ENCODE results near the gene CFAP157.

CFAP157 gene

GRCh38 chr9:127664324-127664677 lies 42.5 kb upstream of the CFAP157 start:
- no CpG with 5 or more reads among the region's 7 CpGs for WGBS, 2 donors (ENCODE audit: extremely low coverage in 2 of 2, insufficient read length in 2 of 2, insufficient replicate concordance in 1 of 2)
- no peak overlapping the region for H2AFZ ChIP-seq (ENCODE audit: low read length)
- H3K27ac ChIP-seq (replicated peaks; ENCODE audit: low read length): no peak overlapping the region
- H3K27me3 ChIP-seq (ENCODE audit: control insufficient read depth in 3 of 3, insufficient read depth in 3 of 3, low read depth in 1 of 3, low read length in 3 of 3): no peaks in the 10 kb centered on the region
- H3K9ac ChIP-seq (ENCODE audit: low read depth, low read length, poor library complexity): no peak overlapping the region
- H3K4ac ChIP-seq (ENCODE audit: low read length): no peak overlapping the region
- H2AK5ac ChIP-seq (ENCODE audit: low read depth, low read length): no peak overlapping the region
- no peak overlapping the region for H2BK120ac ChIP-seq (ENCODE audit: low read depth, low read length)
- H4K8ac ChIP-seq (ENCODE audit: low read depth, low read length): no peak overlapping the region
- H3K18ac ChIP-seq (ENCODE audit: low read length): no peak overlapping the region
- no peak overlapping the region for H4K91ac ChIP-seq (ENCODE audit: low read depth, low read length, poor library complexity)
- H2BK5ac ChIP-seq (ENCODE audit: low read length): no peak overlapping the region
- H2BK15ac ChIP-seq (ENCODE audit: low read length): no peak overlapping the region
- H3K14ac ChIP-seq (ENCODE audit: low read length): no peak overlapping the region
- H3K4me2 ChIP-seq (ENCODE audit: insufficient read depth, low read length, poor library complexity, severe bottlenecking): no peak overlapping the region
- no peaks in the 10 kb centered on the region for H3K9me3 ChIP-seq (replicated peaks in 1 of 2; ENCODE audit: control insufficient read depth in 2 of 2, insufficient read depth in 1 of 2, low read depth in 1 of 2, low read length in 2 of 2)
- no peaks in the 10 kb centered on the region for H3K79me1 ChIP-seq (ENCODE audit: low read depth, low read length)
- H2BK12ac ChIP-seq (ENCODE audit: low read length): no peak overlapping the region
- peak overlapping the region in 1 of 2 donors; percentile 9 for H3K4me3 ChIP-seq (ENCODE audit: low read length in 2 of 2)
- peaks cover 10 to 60% of the 10 kb centered on the region in 2 donors for H3K36me3 ChIP-seq (replicated peaks in 1 of 2; ENCODE audit: control insufficient read depth in 2 of 2, insufficient read depth in 2 of 2, low read length in 2 of 2)
- peak overlapping the region; percentile 5 for H3K23ac ChIP-seq (ENCODE audit: low read depth, low read length, poor library complexity)
- H3K4me1 ChIP-seq (ENCODE audit: control insufficient read depth in 2 of 2, insufficient read depth in 1 of 2, low read depth in 1 of 2, low read length in 2 of 2): peaks cover 0 to 6% of the 10 kb centered on the region in 2 donors
- DNase-seq (ENCODE audit: low spot score): no peak

DNA sequence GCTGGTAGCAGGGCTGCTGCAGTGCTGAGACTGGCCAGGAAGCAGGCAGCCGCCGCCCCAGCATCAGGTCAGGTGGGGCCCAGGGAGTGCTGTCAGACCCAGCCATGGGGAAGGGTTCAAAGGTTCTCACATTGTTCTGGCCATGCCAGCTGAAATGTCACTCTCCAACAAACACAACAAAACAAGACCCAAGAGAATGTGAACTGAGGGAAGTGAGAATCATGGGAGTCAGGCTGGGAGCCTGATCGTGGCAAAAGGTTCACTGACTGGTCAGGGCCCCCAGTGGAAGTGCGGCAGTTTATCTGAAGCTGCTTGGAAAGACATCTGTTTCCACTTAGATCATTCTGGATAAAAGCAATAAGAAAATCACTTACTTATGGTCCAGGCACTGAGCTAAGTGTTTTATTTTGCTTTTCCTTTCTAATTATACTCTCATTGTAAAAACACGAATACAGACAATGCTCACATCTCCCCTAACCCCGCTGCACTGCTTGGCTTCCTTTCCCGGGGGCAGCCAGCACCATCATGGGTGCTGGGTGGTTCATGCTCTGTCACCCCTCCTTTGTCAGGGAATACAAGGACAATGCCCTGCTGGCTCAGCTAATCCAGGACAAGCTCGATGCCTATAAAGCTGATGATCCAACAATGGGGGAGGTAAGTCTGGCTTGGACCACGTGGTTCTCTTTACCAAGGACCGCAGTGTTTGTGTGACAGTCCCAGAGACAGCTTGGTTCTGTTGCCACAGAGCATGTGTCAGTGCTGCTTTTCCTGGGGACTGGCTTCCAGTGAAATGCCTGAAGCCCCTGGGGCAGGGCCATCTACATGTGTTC lies 41.9 kb upstream of the CFAP157 start:
- WGBS, 2 donors (ENCODE audit: extremely low coverage in 2 of 2, insufficient read length in 2 of 2, insufficient replicate concordance in 1 of 2): no CpG with 5 or more reads among the region's 10 CpGs
- Histone ChIP-seq H3K18ac (ENCODE audit: low read length) (no peak overlapping the region), H2AFZ (ENCODE audit: low read length) (no peak overlapping the region), H2BK5ac (ENCODE audit: low read length) (no peak overlapping the region), H3K23ac (ENCODE audit: low read depth, low read length, poor library complexity) (no peak overlapping the region), H3K14ac (ENCODE audit: low read length) (no peak overlapping the region), H3K9me3 (replicated peaks in 1 of 2; ENCODE audit: control insufficient read depth in 2 of 2, insufficient read depth in 1 of 2, low read depth in 1 of 2, low read length in 2 of 2) (no peaks in the 10 kb centered on the region), H3K36me3 (replicated peaks in 1 of 2; ENCODE audit: control insufficient read depth in 2 of 2, insufficient read depth in 2 of 2, low read length in 2 of 2) (peaks cover 9 to 60% of the 10 kb centered on the region in 2 donors), H2BK12ac (ENCODE audit: low read length) (no peak overlapping the region), H3K4ac (ENCODE audit: low read length) (no peak overlapping the region), H3K9ac (ENCODE audit: low read depth, low read length, poor library complexity) (peak overlapping the region; percentile 46), H4K91ac (ENCODE audit: low read depth, low read length, poor library complexity) (no peak overlapping the region), H3K4me1 (ENCODE audit: control insufficient read depth in 2 of 2, insufficient read depth in 1 of 2, low read depth in 1 of 2, low read length in 2 of 2) (peaks cover 0 to 6% of the 10 kb centered on the region in 2 donors), H3K27me3 (ENCODE audit: control insufficient read depth in 3 of 3, insufficient read depth in 3 of 3, low read depth in 1 of 3, low read length in 3 of 3) (no peaks in the 10 kb centered on the region), H2BK120ac (ENCODE audit: low read depth, low read length) (no peak overlapping the region), H3K27ac (replicated peaks; ENCODE audit: low read length) (no peak overlapping the region), H2AK5ac (ENCODE audit: low read depth, low read length) (no peak overlapping the region), H3K79me1 (ENCODE audit: low read depth, low read length) (no peaks in the 10 kb centered on the region), H3K4me3 (ENCODE audit: low read length in 2 of 2) (peak overlapping the region in 1 of 2 donors; percentile 35), H2BK15ac (ENCODE audit: low read length) (no peak overlapping the region), H3K4me2 (ENCODE audit: insufficient read depth, low read length, poor library complexity, severe bottlenecking) (no peak overlapping the region), H4K8ac (ENCODE audit: low read depth, low read length) (no peak overlapping the region)
- no peak for DNase-seq (ENCODE audit: low spot score)

DNA sequence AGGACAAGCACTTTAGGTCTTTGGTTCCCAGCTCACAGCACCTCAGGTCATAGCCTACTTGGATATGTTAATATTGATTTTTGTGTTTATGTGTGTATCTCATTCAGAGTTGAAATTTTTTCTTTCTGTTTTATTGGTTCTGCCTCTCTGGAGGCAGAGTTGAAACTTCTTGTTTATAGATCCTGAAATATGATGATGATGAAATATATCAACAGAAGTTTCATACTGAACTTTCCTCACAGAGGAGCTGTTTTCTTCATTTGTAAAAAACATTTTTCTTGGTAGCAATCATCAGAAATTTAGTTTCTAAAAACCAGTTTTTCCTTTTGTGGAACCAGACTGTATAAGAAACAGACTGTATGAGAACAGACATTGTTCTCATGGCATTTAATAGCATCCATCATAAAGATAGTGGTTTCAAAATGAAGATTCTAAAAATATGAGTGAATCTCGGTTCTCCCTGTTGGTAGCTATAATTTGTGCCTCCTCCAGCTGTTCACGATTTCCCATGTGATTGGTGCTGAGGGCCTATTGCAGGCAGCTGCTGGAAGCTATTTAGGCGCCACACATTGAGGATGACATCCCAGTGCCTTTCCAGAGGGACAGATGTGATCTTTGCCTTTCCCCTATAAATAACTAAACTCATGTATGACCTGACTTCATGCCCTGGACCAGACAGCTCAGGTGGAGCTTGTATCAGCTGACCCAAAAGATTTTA lies 39.5 kb upstream of the CFAP157 start:
- Histone ChIP-seq H2AFZ (ENCODE audit: low read length) (no peak overlapping the region), H3K27ac (replicated peaks; ENCODE audit: low read length) (no peak overlapping the region)

DNA sequence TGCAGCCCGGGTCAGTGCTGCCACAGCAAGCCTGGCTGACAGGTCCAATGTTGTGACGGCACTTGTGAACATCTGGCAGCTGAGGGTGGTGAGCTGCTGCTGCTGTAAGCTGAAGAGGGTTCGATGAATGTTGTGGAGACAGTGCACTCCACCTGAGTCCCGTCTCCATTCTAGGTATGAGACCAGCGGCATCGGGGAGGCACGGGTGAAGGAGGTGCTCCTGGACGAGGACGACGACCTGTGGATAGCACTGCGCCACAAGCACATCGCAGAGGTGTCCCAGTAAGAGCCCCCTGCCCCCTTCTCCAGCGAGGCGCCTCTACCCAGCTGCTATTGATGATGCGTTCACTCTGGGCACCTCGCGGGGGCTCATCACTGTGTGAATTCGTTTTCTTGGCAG lies 38.9 kb upstream of the CFAP157 start:
- H4K8ac ChIP-seq (ENCODE audit: low read depth, low read length): no peak overlapping the region
- H2BK12ac ChIP-seq (ENCODE audit: low read length): no peak overlapping the region
- no peak for DNase-seq (ENCODE audit: low spot score)
- H3K79me1 ChIP-seq (ENCODE audit: low read depth, low read length): no peaks in the 10 kb centered on the region
- H3K4me2 ChIP-seq (ENCODE audit: insufficient read depth, low read length, poor library complexity, severe bottlenecking): no peak overlapping the region
- H3K18ac ChIP-seq (ENCODE audit: low read length): peak overlapping the region; percentile 15
- H3K4me1 ChIP-seq (ENCODE audit: control insufficient read depth in 2 of 2, insufficient read depth in 1 of 2, low read depth in 1 of 2, low read length in 2 of 2): peaks cover 0 to 4% of the 10 kb centered on the region in 2 donors
- H2AK5ac ChIP-seq (ENCODE audit: low read depth, low read length): no peak overlapping the region
- no peak overlapping the region for H2AFZ ChIP-seq (ENCODE audit: low read length)
- H3K4me3 ChIP-seq (ENCODE audit: low read length in 2 of 2): no peak overlapping the region
- H3K9me3 ChIP-seq (replicated peaks in 1 of 2; ENCODE audit: control insufficient read depth in 2 of 2, insufficient read depth in 1 of 2, low read depth in 1 of 2, low read length in 2 of 2): no peaks in the 10 kb centered on the region
- no peak overlapping the region for H3K27ac ChIP-seq (replicated peaks; ENCODE audit: low read length)
- no peak overlapping the region for H2BK120ac ChIP-seq (ENCODE audit: low read depth, low read length)
- H3K23ac ChIP-seq (ENCODE audit: low read depth, low read length, poor library complexity): no peak overlapping the region
- no peaks in the 10 kb centered on the region for H3K27me3 ChIP-seq (ENCODE audit: control insufficient read depth in 3 of 3, insufficient read depth in 3 of 3, low read depth in 1 of 3, low read length in 3 of 3)
- no peak overlapping the region for H3K4ac ChIP-seq (ENCODE audit: low read length)
- H3K14ac ChIP-seq (ENCODE audit: low read length): no peak overlapping the region
- WGBS, 2 donors (ENCODE audit: extremely low coverage in 2 of 2, insufficient read length in 2 of 2, insufficient replicate concordance in 1 of 2): no CpG with 5 or more reads among the region's 18 CpGs
- no peak overlapping the region for H2BK15ac ChIP-seq (ENCODE audit: low read length)
- no peak overlapping the region for H3K9ac ChIP-seq (ENCODE audit: low read depth, low read length, poor library complexity)
- H3K36me3 ChIP-seq (replicated peaks in 1 of 2; ENCODE audit: control insufficient read depth in 2 of 2, insufficient read depth in 2 of 2, low read length in 2 of 2): peaks cover 17 to 69% of the 10 kb centered on the region in 2 donors
- no peak overlapping the region for H2BK5ac ChIP-seq (ENCODE audit: low read length)
- H4K91ac ChIP-seq (ENCODE audit: low read depth, low read length, poor library complexity): no peak overlapping the region

More for the DNA sequence above, 39.5 kb upstream of the CFAP157 start:
- H4K8ac ChIP-seq (ENCODE audit: low read depth, low read length): no peak overlapping the region
- no peak overlapping the region for H2BK5ac ChIP-seq (ENCODE audit: low read length)
- no peak overlapping the region for H2AK5ac ChIP-seq (ENCODE audit: low read depth, low read length)
- H3K79me1 ChIP-seq (ENCODE audit: low read depth, low read length): no peaks in the 10 kb centered on the region
- no peak for DNase-seq (ENCODE audit: low spot score)
- H3K4ac ChIP-seq (ENCODE audit: low read length): no peak overlapping the region
- no peak overlapping the region for H3K14ac ChIP-seq (ENCODE audit: low read length)
- H2BK120ac ChIP-seq (ENCODE audit: low read depth, low read length): no peak overlapping the region
- peaks cover 0 to 4% of the 10 kb centered on the region in 2 donors for H3K4me1 ChIP-seq (ENCODE audit: control insufficient read depth in 2 of 2, insufficient read depth in 1 of 2, low read depth in 1 of 2, low read length in 2 of 2)
- H3K4me3 ChIP-seq (ENCODE audit: low read length in 2 of 2): no peak overlapping the region
- no peak overlapping the region for H3K23ac ChIP-seq (ENCODE audit: low read depth, low read length, poor library complexity)
- no peak overlapping the region for H3K4me2 ChIP-seq (ENCODE audit: insufficient read depth, low read length, poor library complexity, severe bottlenecking)
- no peak overlapping the region for H2BK12ac ChIP-seq (ENCODE audit: low read length)
- no peaks in the 10 kb centered on the region for H3K27me3 ChIP-seq (ENCODE audit: control insufficient read depth in 3 of 3, insufficient read depth in 3 of 3, low read depth in 1 of 3, low read length in 3 of 3)
- no peak overlapping the region for H2BK15ac ChIP-seq (ENCODE audit: low read length)
- no peak overlapping the region for H3K9ac ChIP-seq (ENCODE audit: low read depth, low read length, poor library complexity)
- H3K9me3 ChIP-seq (replicated peaks in 1 of 2; ENCODE audit: control insufficient read depth in 2 of 2, insufficient read depth in 1 of 2, low read depth in 1 of 2, low read length in 2 of 2): no peaks in the 10 kb centered on the region
- WGBS, 2 donors (ENCODE audit: extremely low coverage in 2 of 2, insufficient read length in 2 of 2, insufficient replicate concordance in 1 of 2): no CpG with 5 or more reads among the region's 3 CpGs
- peaks cover 16 to 66% of the 10 kb centered on the region in 2 donors for H3K36me3 ChIP-seq (replicated peaks in 1 of 2; ENCODE audit: control insufficient read depth in 2 of 2, insufficient read depth in 2 of 2, low read length in 2 of 2)
- H3K18ac ChIP-seq (ENCODE audit: low read length): no peak overlapping the region
- H4K91ac ChIP-seq (ENCODE audit: low read depth, low read length, poor library complexity): no peak overlapping the region
